Heart right ventricle (tissue), 16 donors: ENCODE data around the gene CLCC1. TPM values are rescaled to one million over a fixed set of nuclear protein-coding genes. Genes with fewer than 3 reads are reported as not detected.
"Not testable (repeated sequence)": the region's sequence is repeated elsewhere in the genome, so short reads cannot be mapped to it uniquely, and the experiment has no call there.

Experiments used
- ATAC-seq, 8 donors: fragments of 200-7000 bp; cut with Tn5 transposase; one replicate each; pipeline ENCODE4 v1.9.1; 2020; ENCODE audit warnings: mild to moderate bottlenecking in 8 of 8, moderate library complexity in 8 of 8, moderate number of reproducible peaks in 1 of 8
- DNase-seq, 2 donors: peaks; one replicate each; pipeline ENCODE4 v3.0.0-alpha.2; 2020
- H3K27ac ChIP-seq, 10 donors: fragments of 200-600 bp; sonication (generic) in 2 of 10; one replicate each; pipeline versions ENCODE4 v1.5.0 to v1.8.0; 2020 to 2022; ENCODE audit warnings: mild to moderate bottlenecking in 3 of 10
- H3K27me3 ChIP-seq, 7 donors: fragments of 200-600 bp; one replicate each; pipeline ENCODE4 v1.8.0; 2021 to 2022; ENCODE audit warnings: mild to moderate bottlenecking in 2 of 7
- H3K36me3 ChIP-seq, 9 donors: fragments of 200-600 bp; sonication (generic) in 1 of 9; one replicate each; pipeline versions ENCODE4 v1.5.0 to v1.8.0; 2020 to 2022; ENCODE audit warnings: mild to moderate bottlenecking in 2 of 9
- H3K4me1 ChIP-seq, 9 donors: fragments of 200-600 bp; sonication (generic) in 1 of 9; one replicate each; pipeline versions ENCODE4 v1.5.0 to v1.8.0; 2020 to 2022; ENCODE audit warnings: mild to moderate bottlenecking in 4 of 9
- H3K4me3 ChIP-seq, 10 donors: fragments of 200-600 bp; sonication (generic) in 2 of 10; one replicate each; pipeline versions ENCODE4 v1.5.0 to v1.8.0; 2020 to 2022; ENCODE audit warnings: mild to moderate bottlenecking in 7 of 10, moderate library complexity in 2 of 10
- H3K9me3 ChIP-seq, 11 donors: fragments of 200-600 bp in 10 of 11; sonication (generic) in 2 of 11; one replicate each; pipeline versions ENCODE4 v1.5.0 to v1.8.0; 2013 to 2022; ENCODE audit warnings: mild to moderate bottlenecking in 2 of 11, control low read depth in 1 of 11, moderate library complexity in 1 of 11
- CTCF ChIP-seq, 9 donors: fragments of 200-600 bp; sonication (generic) in 2 of 9; IDR thresholded peaks; one replicate each; pipeline versions ENCODE4 v1.5.0 to v1.8.0; 2021 to 2022; ENCODE audit warnings: antibody characterized with exemption in 9 of 9, mild to moderate bottlenecking in 5 of 9, moderate library complexity in 1 of 9
- WGBS, 2 donors: extraction: QIAGEN DNeasy Blood & Tissue Kit; methylation state at CpG; one replicate each; pipeline ENCODE4 v1.1.7; 2013; ENCODE audit warnings: inconsistent platforms in 1 of 2; 5-methylcytosine and 5-hydroxymethylcytosine counted together
- intact Hi-C, 10 donors: fragments of 100-400 bp; cut with DNase I; formaldehyde crosslinking; loops; one replicate each; pipeline versions ENCODE4 v1.11.1 to v1.14.2; 2022
- long read RNA-seq, 3 donors: library from polyadenylated mRNA; unstranded; transcript quantifications; one replicate each; pipeline ENCODE4 v2.0.0, GENCODE V29; 2020 to 2021
- polyA plus RNA-seq, 2 donors: library from polyadenylated mRNA; stranded (reverse); fragments of 200-250 nt; gene quantifications; one replicate each; pipeline ENCODE4 v1.2.3, GENCODE V29; 2013
- total RNA-seq, 10 donors: library from RNA; stranded (reverse); fragmentation: NEBNext Ultra II Directional in 3 of 10; extraction: Animal tissue kit (Norgen Biotek cat#: 25700) in 3 of 10; gene quantifications; one replicate each; pipeline versions ENCODE4 v1.2.1 to v1.2.4, GENCODE V29; 2021 to 2023
- donor health status: Arrhythmogenic right ventricular cardiomyopathy.
- donor health status: ischemic (EF 13 %, LVEDD 7.1; RV severe dilation, severe dysfunction).
- donor health status: healthy with polysubstance abuse.
- donor health status: DM: no; HTN: yes; CAD: no.
- donor health status: DM: no; HTN: no; CAD: no.
- donor health status: ischemic (EF 25% LVEDD 6.9; RV normal size, moderate dysfunction).
- donor health status: ischemic (EF 25% LVEDD 5.7; RV mildly dilated, moderate dysfunction).
- donor health status: healthy.
- donor health status: DM: yes; HTN: yes; CAD: no.
- donor health status: Ischemic cardiomyopathy.
- donor health status: ischemic (EF 35%, LVEDD 5.7; RV mildly dilated, moderate dysfunction).
- donor health status: nonischemic (EF 11% LVEDD 7.7; RV severe dilation, severe dysfunction).
- donor health status: DM: yes; HTN: yes; CAD: no.
- donor health status: PGD.
- donor health status: ischemic (EF 29% LVEDD 5.4; RV normal size, mild dysfunction).
- donor health status: nonischemic (EF 23%, LVEDD 6.1; RV moderate dilation, normal function).

CLCC1 gene, protein sequence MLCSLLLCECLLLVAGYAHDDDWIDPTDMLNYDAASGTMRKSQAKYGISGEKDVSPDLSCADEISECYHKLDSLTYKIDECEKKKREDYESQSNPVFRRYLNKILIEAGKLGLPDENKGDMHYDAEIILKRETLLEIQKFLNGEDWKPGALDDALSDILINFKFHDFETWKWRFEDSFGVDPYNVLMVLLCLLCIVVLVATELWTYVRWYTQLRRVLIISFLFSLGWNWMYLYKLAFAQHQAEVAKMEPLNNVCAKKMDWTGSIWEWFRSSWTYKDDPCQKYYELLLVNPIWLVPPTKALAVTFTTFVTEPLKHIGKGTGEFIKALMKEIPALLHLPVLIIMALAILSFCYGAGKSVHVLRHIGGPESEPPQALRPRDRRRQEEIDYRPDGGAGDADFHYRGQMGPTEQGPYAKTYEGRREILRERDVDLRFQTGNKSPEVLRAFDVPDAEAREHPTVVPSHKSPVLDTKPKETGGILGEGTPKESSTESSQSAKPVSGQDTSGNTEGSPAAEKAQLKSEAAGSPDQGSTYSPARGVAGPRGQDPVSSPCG
- total RNA-seq (10 to 100 TPM; 25.5 to 32.5 (median 28.3) TPM), polyA plus RNA-seq (10 to 100 TPM; 11.3 to 12.9 TPM)
- long read RNA-seq, donor 1, full-length matches to known transcripts, result 15 of 53 reads
- long read RNA-seq, donor 1, partial matches to known transcripts, result 6 of 53 reads
- long read RNA-seq, donor 1, other reads (novel, unspliced or antisense), result 32 of 53 reads
- long read RNA-seq, donor 2, full-length matches to known transcripts, result 18 of 64 reads
- long read RNA-seq, donor 2, partial matches to known transcripts, result 7 of 64 reads
- long read RNA-seq, donor 2, other reads (novel, unspliced or antisense), result 39 of 64 reads
- long read RNA-seq, donor 3, full-length matches to known transcripts, result 34 of 100 reads
- long read RNA-seq, donor 3, partial matches to known transcripts, result 8 of 100 reads
- long read RNA-seq, donor 3, other reads (novel, unspliced or antisense), result 58 of 100 reads

- H3K36me3 ChIP-seq, result peaks cover 0 to 18% (median 0%) of the 10 kb centered on the region in 9 donors
- no peaks in the 10 kb centered on the region for H3K27me3 ChIP-seq
- peak within 1 kb of the TSS; percentile 92 to 97 (median 96) for H3K27ac ChIP-seq
- H3K4me1 ChIP-seq, result peaks cover 9 to 29% (median 19%) of the 10 kb centered on the region in 9 donors
- 0% methylated on average over 72 of the region's 72 CpGs for WGBS, 2 donors
- intact Hi-C loops, result loop anchor here in 6 of 10 donors (2.0 to 10.0 kb wide), 4 partner anchors 138 to 152 kb away; partner anchors contain the start of gene ELAPOR1 (in 3 of the 6)
- DNase-seq, result peak; percentile 91 to 95
- H3K9me3 ChIP-seq, result no peaks in the 10 kb centered on the region
- peak; percentile 97 to 99 (median 98) for ATAC-seq
- peak in 1 of 9 donors; percentile 6 for TF ChIP-seq CTCF (IDR thresholded peaks at IDR 0.05)
- H3K4me3 ChIP-seq, result peak within 1 kb of the TSS; percentile 55 to 93 (median 79)
Observed at GRCh38 chr1:108963052-108963686, at the start of gene CLCC1. CLCC1 (minus strand) TSS chr1:108963484; CDS start chr1:108950437, 13,047 bp downstream.

DNA sequence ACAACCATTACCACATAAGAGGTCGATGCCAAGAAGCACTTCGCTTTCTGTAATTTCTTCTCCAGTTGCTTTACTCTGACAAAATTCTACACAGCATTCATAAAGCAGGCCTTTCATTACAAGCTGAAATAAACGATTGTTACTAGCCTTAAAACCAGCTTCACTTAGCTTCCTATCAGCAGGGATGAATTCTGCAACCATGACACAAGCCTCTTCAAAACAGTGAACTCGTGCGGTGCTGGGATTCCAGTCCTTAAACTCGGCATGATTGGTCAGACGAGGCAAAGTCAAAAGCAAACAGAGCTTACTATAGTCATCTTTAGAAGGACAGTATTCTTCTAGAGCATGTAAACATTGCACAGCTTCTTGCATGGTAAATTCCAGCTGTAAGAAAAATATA, 48.1 kb upstream of the CLCC1 start:
- no peaks in the 10 kb centered on the region for H3K27me3 ChIP-seq
- no peak overlapping the region for H3K27ac ChIP-seq
- peaks cover 0 to 1% (median 0%) of the 10 kb centered on the region in 11 donors for H3K9me3 ChIP-seq
- no peak overlapping the region for H3K4me3 ChIP-seq
- intact Hi-C loops, result no loop called here
- ATAC-seq (no peak), DNase-seq (no peak)
- 67 to 80% methylated on average over 7 of the region's 7 CpGs for WGBS, 2 donors
- no peaks in the 10 kb centered on the region for H3K4me1 ChIP-seq
- peaks cover 0 to 98% (median 38%) of the 10 kb centered on the region in 9 donors for H3K36me3 ChIP-seq
- no peak for TF ChIP-seq CTCF (IDR thresholded peaks at IDR 0.05)

GRCh38 chr1:108996622-108997021, 33.3 kb upstream of the CLCC1 start:
- DNase-seq, H3K4me3 ChIP-seq, H3K4me1 ChIP-seq, intact Hi-C loops, ATAC-seq, H3K27me3 ChIP-seq, H3K27ac ChIP-seq: not testable (repeated sequence)
- peaks cover 0 to 14% (median 8%) of the 10 kb centered on the region in 11 donors for H3K9me3 ChIP-seq
- 97 to 98% methylated on average over 3 of the region's 3 CpGs for WGBS, 2 donors
- H3K36me3 ChIP-seq, result peaks cover 0 to 89% (median 35%) of the 10 kb centered on the region in 9 donors

GRCh38 chr1:108983114-108983513, 19.8 kb upstream of the CLCC1 start:
- whole genome bisulfite sequencing, 2 donors, result 91 to 93% methylated on average over 4 of the region's 4 CpGs

More at GRCh38 chr1:108983114-108983513, 19.8 kb upstream of the CLCC1 start:
- intact Hi-C loops, result no loop called here
- Histone ChIP-seq H3K27me3 (no peaks in the 10 kb centered on the region), H3K4me1 (no peaks in the 10 kb centered on the region), H3K27ac (no peak overlapping the region), H3K36me3 (peaks cover 0 to 100% (median 20%) of the 10 kb centered on the region in 9 donors), H3K9me3 (no peaks in the 10 kb centered on the region), H3K4me3 (no peak overlapping the region)
- no peak for ATAC-seq
- TF ChIP-seq CTCF (IDR thresholded peaks at IDR 0.05), result no peak
- DNase-seq, result no peak
